ENCODE data around the gene UNC119B. TPM values are rescaled to one million over a fixed set of nuclear protein-coding genes. Genes with fewer than 3 reads are reported as not detected.
"Not testable (repeated sequence)": the region's sequence is repeated elsewhere in the genome, so short reads cannot be mapped to it uniquely, and the experiment has no call there.

Gene UNC119B
- total RNA-seq, 2 experiments from 2014 or later = 17.2 to 27.4 TPM

GRCh38 chr12:120668868-120669840 lies 41.1 kb upstream of the UNC119B start:
- TF ChIP-seq CTCF (conservative IDR thresholded peaks at IDR 0.05; ENCODE audit: low read length) (no peak), EZH2phosphoT487 (IDR thresholded peaks at IDR 0.05; ENCODE audit: borderline replicate concordance, low read depth, low read length) (no peak)
- Histone ChIP-seq H3K4me1 (ENCODE audit: insufficient read depth, low read length, poor library complexity, severe bottlenecking) (peaks cover 78% of the 10 kb centered on the region), H3K9me2 (ENCODE audit: insufficient read depth, low read length) (no peaks in the 10 kb centered on the region), H3K4me3 (ENCODE audit: low read depth, low read length, poor library complexity, severe bottlenecking) (peak overlapping the region; percentile 44), H3K27ac (ENCODE audit: low read depth, low read length, poor library complexity, severe bottlenecking) (peak overlapping the region; percentile 94), H2AFZ (ENCODE audit: low read length) (peak overlapping the region; percentile 65; the same call in 1 of the 2 replicates), H3K4me2 (ENCODE audit: low read length) (peak overlapping the region; percentile 64), H3K9me3 (ENCODE audit: low read length) (no peaks in the 10 kb centered on the region), H4K20me1 (ENCODE audit: insufficient read depth, low read length) (no peaks in the 10 kb centered on the region), H3K79me2 (ENCODE audit: insufficient read depth, low read depth, low read length) (no peaks in the 10 kb centered on the region), H3K36me3 (ENCODE audit: insufficient read depth, low read length) (no peaks in the 10 kb centered on the region)
- ChIA-PET CTCF (ENCODE audit: unreplicated experiment) (interaction anchor here (1.4 kb wide), 1 partner anchor 15 kb away, joined by 3 read pairs; no protein-coding TSS in a partner anchor), POLR2A (interaction anchor here (1.3 to 1.5 kb wide), 2 partner anchors 9 to 11 kb away, joined by 3 to 6 read pairs; no protein-coding TSS in a partner anchor)
- BruUV-seq (replicated peaks) = no TSS peak
- intact Hi-C loops (cut with micrococcal nuclease; ENCODE audit: unreplicated experiment) = loop anchor here (1.0 kb wide), 1 partner anchor 17 kb away; no protein-coding TSS in a partner anchor
- peak; percentile 72 for DNase-seq (ENCODE audit: low spot score)

- DNase-seq (ENCODE audit: low spot score); H3K9me3 ChIP-seq (ENCODE audit: low read length); intact Hi-C loops (cut with micrococcal nuclease; ENCODE audit: unreplicated experiment); H4K20me1 ChIP-seq (ENCODE audit: insufficient read depth, low read length); H3K36me3 ChIP-seq (ENCODE audit: insufficient read depth, low read length); H3K9me2 ChIP-seq (ENCODE audit: insufficient read depth, low read length); BruUV-seq (replicated peaks); H3K79me2 ChIP-seq (ENCODE audit: insufficient read depth, low read depth, low read length): not testable (repeated sequence)
- H2AFZ ChIP-seq (ENCODE audit: low read length) = peak overlapping the region; percentile 65; the same call in 1 of the 2 replicates
- peak overlapping the region; percentile 94 for H3K27ac ChIP-seq (ENCODE audit: low read depth, low read length, poor library complexity, severe bottlenecking)
- H3K4me3 ChIP-seq (ENCODE audit: low read depth, low read length, poor library complexity, severe bottlenecking) = peak overlapping the region; percentile 44
- peaks cover 84% of the 10 kb centered on the region for H3K4me1 ChIP-seq (ENCODE audit: insufficient read depth, low read length, poor library complexity, severe bottlenecking)
- peak overlapping the region; percentile 64 for H3K4me2 ChIP-seq (ENCODE audit: low read length)
- CTCF ChIA-PET (ENCODE audit: unreplicated experiment) = interaction anchor here (1.4 kb wide), 1 partner anchor 14 kb away, joined by 3 read pairs; no protein-coding TSS in a partner anchor
- POLR2A ChIA-PET = interaction anchor here (0.6 to 1.5 kb wide), 5 partner anchors 8 to 154 kb away, joined by 3 to 6 read pairs (median 3); no protein-coding TSS in a partner anchor
Observed at GRCh38 chr12:120670237-120670636, 40.0 kb upstream of the UNC119B start.

- Histone ChIP-seq H4K20me1 (ENCODE audit: insufficient read depth, low read length) (no peaks in the 10 kb centered on the region), H3K4me2 (ENCODE audit: low read length) (peak overlapping the region; percentile 64), H3K9me3 (ENCODE audit: low read length) (no peaks in the 10 kb centered on the region), H3K79me2 (ENCODE audit: insufficient read depth, low read depth, low read length) (no peaks in the 10 kb centered on the region), H3K9me2 (ENCODE audit: insufficient read depth, low read length) (no peaks in the 10 kb centered on the region), H2AFZ (ENCODE audit: low read length) (no peak overlapping the region; the same call in 1 of the 2 replicates), H3K4me1 (ENCODE audit: insufficient read depth, low read length, poor library complexity, severe bottlenecking) (peaks cover 79% of the 10 kb centered on the region), H3K36me3 (ENCODE audit: insufficient read depth, low read length) (no peaks in the 10 kb centered on the region), H3K4me3 (ENCODE audit: low read depth, low read length, poor library complexity, severe bottlenecking) (no peak overlapping the region), H3K27ac (ENCODE audit: low read depth, low read length, poor library complexity, severe bottlenecking) (peak overlapping the region; percentile 94)
- TF ChIP-seq EZH2phosphoT487 (IDR thresholded peaks at IDR 0.05; ENCODE audit: borderline replicate concordance, low read depth, low read length) = no peak
- no peak for TF ChIP-seq CTCF (conservative IDR thresholded peaks at IDR 0.05; ENCODE audit: low read length)
- DNase-seq (ENCODE audit: low spot score) = peak; percentile 61
- CTCF ChIA-PET (ENCODE audit: unreplicated experiment) = no interaction called here
- intact Hi-C loops (cut with micrococcal nuclease; ENCODE audit: unreplicated experiment) = no loop called here
- POLR2A ChIA-PET = interaction anchor here (0.6 to 1.5 kb wide), 4 partner anchors 8 to 744 kb away, joined by 3 to 6 read pairs (median 4); no protein-coding TSS in a partner anchor
- BruUV-seq (replicated peaks) = no TSS peak
Observed at GRCh38 chr12:120670667-120671066, 39.6 kb upstream of the UNC119B start.

Measured in OCI-LY7 (cell line).